Smooth muscle cell (in vitro differentiated cells): ENCODE results near the gene LPP. TPM values are rescaled to one million over a fixed set of nuclear protein-coding genes. Genes with fewer than 3 reads are reported as not detected.

Source experiments
- DNase-seq: peaks from one replicate; lab custom pipeline; 2025; ENCODE audit not compliant: unreplicated experiment; lab: John Stamatoyannopoulos, UW
- H2AFZ ChIP-seq: fragments of 200-600 bp; sonication (generic); 2 replicates; pipeline ENCODE4 v1.6.0; 2016; ENCODE audit warnings: antibody characterized with exemption, low read depth, mild to moderate bottlenecking
- H3F3A ChIP-seq: fragments of 200-600 bp; sonication (generic); 2 replicates; pipeline ENCODE4 v1.6.0; 2017; ENCODE audit warnings: antibody characterized with exemption, low read depth
- H3K27ac ChIP-seq: fragments of 200-600 bp; sonication (generic); 2 replicates; pipeline ENCODE4 v1.5.1; 2016; ENCODE audit warnings: low read depth, mild to moderate bottlenecking
- H3K27me3 ChIP-seq: fragments of 200-600 bp; sonication (generic); 2 replicates; pipeline ENCODE4 v1.6.1; 2016; ENCODE audit warnings: low read depth, mild to moderate bottlenecking
- H3K36me3 ChIP-seq: fragments of 200-600 bp; sonication (generic); 2 replicates; pipeline ENCODE4 v1.5.1; 2016; ENCODE audit warnings: low read depth
- H3K4me1 ChIP-seq: fragments of 200-600 bp; sonication (generic); 2 replicates; pipeline ENCODE4 v1.5.1; 2016; ENCODE audit warnings: low read depth
- H3K4me2 ChIP-seq: fragments of 200-600 bp; sonication (generic); 2 replicates; pipeline ENCODE4 v1.6.0; 2016; ENCODE audit warnings: mild to moderate bottlenecking
- H3K4me3 ChIP-seq: fragments of 200-600 bp; sonication (generic); 2 replicates; pipeline ENCODE4 v1.5.1; 2016; ENCODE audit warnings: mild to moderate bottlenecking
- H3K79me2 ChIP-seq: fragments of 200-600 bp; sonication (generic); 2 replicates; pipeline ENCODE4 v1.6.0; 2016; ENCODE audit warnings: low read depth, mild to moderate bottlenecking
- H3K9ac ChIP-seq: fragments of 200-600 bp; sonication (generic); 2 replicates; pipeline ENCODE4 v1.6.0; 2016; ENCODE audit warnings: low read depth
- H3K9me3 ChIP-seq: fragments of 200-600 bp; sonication (generic); replicated peaks from 2 replicates; pipeline ENCODE4 v1.5.1; 2016; ENCODE audit warnings: low read depth
- H4K20me1 ChIP-seq: fragments of 200-600 bp; sonication (generic); 2 replicates; pipeline ENCODE4 v1.6.0; 2016; ENCODE audit warnings: low read depth
- CTCF ChIP-seq: fragments of 200-600 bp; sonication (generic); IDR thresholded peaks from 2 replicates; pipeline ENCODE4 v1.5.1; 2017; ENCODE audit warnings: borderline replicate concordance, mild to moderate bottlenecking, antibody characterized with exemption; ENCODE audit not compliant: insufficient read depth, poor library complexity, severe bottlenecking
- WGBS: methylation state at CpG from one replicate; pipeline ENCODE4 v1.1.7; 2016; ENCODE audit warnings: low lambda C conversion rate; 5-methylcytosine and 5-hydroxymethylcytosine counted together
- polyA plus RNA-seq: library from polyadenylated mRNA; unstranded; fragments of >200 nt; fragmentation: Nextera tagmentation; extraction: Ambion mirVana; gene quantifications from 2 replicates; pipeline ENCODE4 v1.2.1, GENCODE V29; 2016
- total RNA-seq: library from RNA; depleted of rRNA; stranded (reverse); fragments of >200 nt; gene quantifications from 2 replicates; pipeline ENCODE4 v1.2.3, GENCODE V29; 2014

Gene LPP
- total and polyA plus RNA-seq, 2 experiments from 2014 or later, result 42.3 to 128 TPM

DNA sequence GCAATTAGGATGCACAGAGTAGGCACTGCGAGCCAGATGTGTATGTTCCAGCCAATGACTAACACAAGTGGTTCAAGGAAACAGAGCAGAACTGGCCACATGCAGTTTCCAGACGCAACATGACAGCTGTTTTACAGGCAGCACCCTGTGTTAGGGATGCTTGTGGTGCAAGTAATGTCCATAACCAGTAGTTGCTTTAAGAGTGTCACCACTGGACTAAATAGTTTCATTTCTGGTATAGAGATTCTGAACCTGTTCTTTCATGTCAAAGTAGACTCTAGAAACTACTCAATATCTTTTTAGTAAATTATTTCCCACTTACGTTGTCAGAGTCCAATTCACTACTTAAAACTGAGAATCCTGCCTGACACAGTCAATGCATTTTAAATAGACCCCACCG lies 14.5 kb upstream of the LPP start:
- H3K36me3 ChIP-seq, result no peaks in the 10 kb centered on the region
- H4K20me1 ChIP-seq, result no peaks in the 10 kb centered on the region
- no peaks in the 10 kb centered on the region for H3K9me3 ChIP-seq
- no peak overlapping the region for H3K27ac ChIP-seq
- H3K4me1 ChIP-seq, result no peaks in the 10 kb centered on the region
- WGBS, result 66% methylated on average over 4 of the region's 4 CpGs
- no peak overlapping the region for H3K4me2 ChIP-seq
- H3F3A ChIP-seq, result no peaks in the 10 kb centered on the region
- no peaks in the 10 kb centered on the region for H3K79me2 ChIP-seq
- TF ChIP-seq CTCF, result no peak
- DNase-seq, result no peak
- H3K4me3 ChIP-seq, result no peak overlapping the region
- H3K27me3 ChIP-seq, result no peaks in the 10 kb centered on the region
- H3K9ac ChIP-seq, result no peak overlapping the region
- H2AFZ ChIP-seq, result no peak overlapping the region

DNA sequence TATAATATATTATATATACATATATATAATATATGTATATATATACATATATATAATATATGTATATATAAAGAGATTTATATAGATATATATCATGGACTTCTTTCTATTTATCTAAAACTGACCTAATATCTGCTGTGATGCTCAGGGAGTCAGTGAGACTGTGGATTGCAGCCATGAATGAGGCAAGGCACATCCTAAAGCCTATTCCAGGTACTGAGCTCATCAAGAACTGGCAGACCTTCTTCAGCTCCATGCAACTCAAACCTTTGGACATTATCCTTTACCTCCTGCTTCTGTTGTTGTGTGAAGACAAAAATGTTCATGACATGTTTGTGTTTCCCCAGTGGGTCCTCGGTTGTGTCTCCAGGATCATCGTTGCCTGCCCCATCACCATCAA lies 7.7 kb upstream of the LPP start:
- Histone ChIP-seq H2AFZ (no peak overlapping the region), H3K27ac (no peak overlapping the region), H3F3A (no peaks in the 10 kb centered on the region), H3K79me2 (no peaks in the 10 kb centered on the region), H3K27me3 (no peaks in the 10 kb centered on the region), H3K36me3 (no peaks in the 10 kb centered on the region), H3K4me1 (no peaks in the 10 kb centered on the region), H3K9me3 (no peaks in the 10 kb centered on the region), H4K20me1 (no peaks in the 10 kb centered on the region), H3K4me2 (no peak overlapping the region), H3K4me3 (no peak overlapping the region), H3K9ac (no peak overlapping the region)
- no peak for DNase-seq
- TF ChIP-seq CTCF, result no peak
- WGBS, result 91% methylated on average over 2 of the region's 2 CpGs

DNA sequence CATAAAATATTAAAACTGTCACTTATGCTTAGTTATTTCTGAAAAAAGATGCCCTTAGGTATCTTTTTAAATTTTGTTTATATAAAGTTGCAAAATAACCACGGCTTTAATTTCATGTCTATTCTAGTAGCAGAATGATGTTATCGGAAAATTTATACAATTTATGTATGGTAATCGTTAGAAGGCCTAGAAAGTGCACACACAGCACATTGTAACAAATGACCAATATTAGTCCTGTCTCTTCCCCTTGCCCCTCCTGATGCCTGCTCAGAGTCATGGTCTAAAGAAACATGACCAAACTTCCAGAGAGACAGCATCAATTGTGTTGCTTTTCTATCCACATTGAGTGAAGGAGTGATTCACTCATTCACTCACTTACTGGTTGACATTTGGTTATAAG lies 6.2 kb upstream of the LPP start:
- no peak overlapping the region for H3K9ac ChIP-seq
- H4K20me1 ChIP-seq, result no peaks in the 10 kb centered on the region
- H3K9me3 ChIP-seq, result no peaks in the 10 kb centered on the region
- no peak for DNase-seq
- peaks cover 7% of the 10 kb centered on the region for H3K4me1 ChIP-seq
- 92% methylated on average over 3 of the region's 3 CpGs for WGBS
- H3K4me2 ChIP-seq, result no peak overlapping the region
- no peak overlapping the region for H3K27ac ChIP-seq
- H3K36me3 ChIP-seq, result no peaks in the 10 kb centered on the region
- TF ChIP-seq CTCF, result no peak
- no peaks in the 10 kb centered on the region for H3K27me3 ChIP-seq
- peaks cover 6% of the 10 kb centered on the region for H3F3A ChIP-seq
- H2AFZ ChIP-seq, result no peak overlapping the region
- no peak overlapping the region for H3K4me3 ChIP-seq
- no peaks in the 10 kb centered on the region for H3K79me2 ChIP-seq

GRCh38 chr3:188148318-188148717 lies 5.6 kb upstream of the LPP start:
- Histone ChIP-seq H3F3A (peaks cover 6% of the 10 kb centered on the region), H2AFZ (no peak overlapping the region), H3K27me3 (no peaks in the 10 kb centered on the region), H4K20me1 (no peaks in the 10 kb centered on the region), H3K79me2 (no peaks in the 10 kb centered on the region), H3K9me3 (no peaks in the 10 kb centered on the region), H3K36me3 (no peaks in the 10 kb centered on the region), H3K4me2 (no peak overlapping the region), H3K9ac (no peak overlapping the region), H3K4me1 (peaks cover 9% of the 10 kb centered on the region), H3K27ac (no peak overlapping the region), H3K4me3 (no peak overlapping the region)
- DNase-seq, result no peak
- 78% methylated on average over 1 of the region's 1 CpG for WGBS
- TF ChIP-seq CTCF, result no peak
